ENCODE measurements around the gene XG.
"Not testable (repeated sequence)": the region's sequence is repeated elsewhere in the genome, so short reads cannot be mapped to it uniquely, and the experiment has no call there.

GRCh38 chrX:2799980-2800379 lies 48.1 kb downstream of the XG start:
- TF ChIP-seq CTCF (conservative IDR thresholded peaks at IDR 0.05 in 1 of 2, IDR thresholded peaks at IDR 0.05 in 1 of 2; ENCODE audit: low read depth in 1 of 2, low read length in 2 of 2); EZH2 (IDR thresholded peaks at IDR 0.05; ENCODE audit: low read length, missing control alignments): not testable (repeated sequence)

Measured in fibroblast of lung (primary cell).